IMR-90 (cell line): ENCODE results near the gene CD101. TPM values are rescaled to one million over a fixed set of nuclear protein-coding genes. Genes with fewer than 3 reads are reported as not detected.

ENCODE experiments used
- ATAC-seq: fragments of 200-7000 bp; cut with Tn5 transposase; 2 replicates; pipeline ENCODE4 v1.9.1; 2020; ENCODE audit warnings: low read depth, mild to moderate bottlenecking, moderate library complexity
- BruUV-seq: library from RNA; stranded (reverse); fragments of 400-500 nt; replicated peaks from 2 replicates; lab custom pipeline; 2021; lab: Mats Ljungman, UMichigan
- CTCF ChIA-PET: fragments of 300-600 bp; formaldehyde crosslinking; extraction: SDS; loops from one replicate; lab custom pipeline; 2021; ENCODE audit warnings: antibody characterized with exemption; lab: Yijun Ruan, JAX
- POLR2A ChIA-PET: fragments of 300-600 bp; sonication (Branson Sonifier 250); formaldehyde crosslinking; loops from one replicate; lab custom pipeline; 2022; ENCODE audit warnings: antibody characterized with exemption; ENCODE audit not compliant: unreplicated experiment; lab: Charles Lee
- DNase-seq: peaks from one replicate; pipeline ENCODE4 v3.0.0; 2013
- H2AFZ ChIP-seq: replicated peaks from 2 replicates; pipeline ENCODE3; 2013; ENCODE audit warnings: low read length, mild to moderate bottlenecking; ENCODE audit not compliant: poor library complexity
- H2AK5ac ChIP-seq: 2 replicates; pipeline ENCODE4 v1.6.1; 2013; ENCODE audit warnings: low read depth, low read length, inconsistent platforms
- H2AK9ac ChIP-seq: replicated peaks from 2 replicates; pipeline ENCODE3; 2013; ENCODE audit warnings: mild to moderate bottlenecking, low read depth, low read length, moderate library complexity; ENCODE audit not compliant: poor library complexity
- H2BK120ac ChIP-seq: 2 replicates; pipeline ENCODE4 v1.6.1; 2013; ENCODE audit warnings: low read depth, low read length, inconsistent platforms
- H2BK15ac ChIP-seq: 3 replicates; pipeline ENCODE4 v1.6.1; 2013; ENCODE audit warnings: low read depth, low read length, inconsistent platforms
- H2BK20ac ChIP-seq: 2 replicates; pipeline ENCODE4 v1.6.1; 2013; ENCODE audit warnings: low read depth, mild to moderate bottlenecking, inconsistent platforms, low read length, moderate library complexity
- H2BK5ac ChIP-seq: 2 replicates; pipeline ENCODE4 v1.6.1; 2013; ENCODE audit warnings: mild to moderate bottlenecking, low read depth, low read length, inconsistent platforms; ENCODE audit not compliant: poor library complexity, severe bottlenecking
- H3K14ac ChIP-seq: replicated peaks from 2 replicates; pipeline ENCODE4 v1.6.1; 2013; ENCODE audit warnings: low read depth, low read length, inconsistent platforms
- H3K18ac ChIP-seq: 2 replicates; pipeline ENCODE4 v1.6.1; 2013; ENCODE audit warnings: low read depth, low read length, control low read depth
- H3K23ac ChIP-seq: 2 replicates; pipeline ENCODE4 v1.6.1; 2013; ENCODE audit warnings: low read depth, low read length, inconsistent platforms
- H3K27ac ChIP-seq: 2 replicates; pipeline ENCODE4 v1.5.1; 2013; ENCODE audit warnings: mild to moderate bottlenecking, control low read depth, low read length; ENCODE audit not compliant: insufficient read depth
- H3K27me3 ChIP-seq: 2 replicates; pipeline ENCODE4 v1.6.1; 2013; ENCODE audit warnings: low read length; ENCODE audit not compliant: control insufficient read depth, insufficient read depth
- H3K36me3 ChIP-seq: 2 replicates; pipeline ENCODE4 v1.6.1; 2013; ENCODE audit warnings: low read length, mixed read lengths; ENCODE audit not compliant: control insufficient read depth, insufficient read depth
- H3K4ac ChIP-seq: 2 replicates; pipeline ENCODE4 v1.6.1; 2013; ENCODE audit warnings: low read depth, low read length, inconsistent platforms
- H3K4me1 ChIP-seq: 2 replicates; pipeline ENCODE4 v1.6.1; 2013; ENCODE audit warnings: low read length, mixed read lengths; ENCODE audit not compliant: control insufficient read depth, insufficient read depth
- H3K4me2 ChIP-seq: 2 replicates; pipeline ENCODE4 v1.6.1; 2013; ENCODE audit warnings: low read depth, mild to moderate bottlenecking, control low read depth, low read length, moderate library complexity
- H3K4me3 ChIP-seq: 2 replicates; pipeline ENCODE4 v1.5.1; 2013; ENCODE audit warnings: low read depth, mild to moderate bottlenecking, control low read depth, low read length, moderate library complexity; ENCODE audit not compliant: insufficient read depth
- H3K56ac ChIP-seq: 2 replicates; pipeline ENCODE4 v1.6.1; 2013; ENCODE audit warnings: low read length, inconsistent platforms; ENCODE audit not compliant: insufficient read depth; ENCODE audit errors: extremely low read depth
- H3K79me1 ChIP-seq, 2 experiments: 2 replicates each; pipeline ENCODE4 v1.6.1; 2013; ENCODE audit warnings: low read length in 2 of 2, inconsistent platforms in 1 of 2, low read depth in 1 of 2
- H3K9ac ChIP-seq: 2 replicates; pipeline ENCODE4 v1.6.1; 2013; ENCODE audit warnings: low read depth, low read length, control low read depth
- H3K9me1 ChIP-seq: 2 replicates; pipeline ENCODE4 v1.6.1; 2013; ENCODE audit warnings: low read length, inconsistent platforms; ENCODE audit not compliant: insufficient read depth
- H3K9me3 ChIP-seq: 2 replicates; pipeline ENCODE4 v1.6.1; 2013; ENCODE audit warnings: low read length; ENCODE audit not compliant: control insufficient read depth, insufficient read depth
- H4K20me1 ChIP-seq: 2 replicates; pipeline ENCODE4 v1.6.1; 2013; ENCODE audit warnings: low read length, inconsistent platforms; ENCODE audit not compliant: insufficient read depth
- H4K5ac ChIP-seq: 2 replicates; pipeline ENCODE4 v1.6.1; 2013; ENCODE audit warnings: mild to moderate bottlenecking, low read depth, low read length, control low read depth
- H4K8ac ChIP-seq, 2 experiments: 2 replicates each; pipeline ENCODE4 v1.6.1; 2013; ENCODE audit warnings: low read depth in 2 of 2, low read length in 2 of 2, control low read depth in 1 of 2, inconsistent platforms in 1 of 2
- H4K91ac ChIP-seq: 2 replicates; pipeline ENCODE4 v1.6.1; 2013; ENCODE audit warnings: low read depth, low read length, inconsistent platforms; ENCODE audit not compliant: insufficient read depth
- BHLHE40 ChIP-seq: fragments of 150-350 bp; IDR thresholded peaks from 2 replicates; pipeline ENCODE4 v1.6.1; 2016; ENCODE audit warnings: mild to moderate bottlenecking, low read depth, low read length
- CTCF ChIP-seq: conservative IDR thresholded peaks from 2 replicates; pipeline ENCODE4 v1.5.1; 2012; ENCODE audit warnings: mild to moderate bottlenecking, low read depth, low read length, improper control_type of control experiment
- FOS ChIP-seq: fragments of 150-350 bp; IDR thresholded peaks from 2 replicates; pipeline ENCODE4 v1.6.1; 2016; ENCODE audit warnings: low read depth, low read length
- MAFK ChIP-seq: IDR thresholded peaks from 2 replicates; pipeline ENCODE4 v1.6.1; 2012; ENCODE audit warnings: low read depth, low read length, improper control_type of control experiment
- MXI1 ChIP-seq: IDR thresholded peaks from 2 replicates; pipeline ENCODE4 v1.6.1; 2012; ENCODE audit warnings: low read depth, mild to moderate bottlenecking, low read length, moderate library complexity, borderline replicate concordance
- NFE2L2 ChIP-seq: fragments of 150-350 bp; IDR thresholded peaks from 2 replicates; pipeline ENCODE4 v1.6.1; 2016; ENCODE audit warnings: low read depth, mild to moderate bottlenecking, low read length
- POLR2A ChIP-seq: IDR thresholded peaks from 2 replicates; pipeline ENCODE4 v1.6.1; 2012; ENCODE audit warnings: mild to moderate bottlenecking, low read depth, low read length
- RAD21 ChIP-seq: IDR thresholded peaks from 2 replicates; pipeline ENCODE4 v1.6.1; 2012; ENCODE audit warnings: low read length, improper control_type of control experiment
- RCOR1 ChIP-seq: IDR thresholded peaks from 2 replicates; pipeline ENCODE4 v1.6.1; 2012; ENCODE audit warnings: mild to moderate bottlenecking, low read length, improper control_type of control experiment; ENCODE audit not compliant: insufficient replicate concordance
- USF2 ChIP-seq: fragments of 150-350 bp; IDR thresholded peaks from 2 replicates; pipeline ENCODE4 v1.6.1; 2017; ENCODE audit warnings: mild to moderate bottlenecking, antibody characterized with exemption, low read length, low read depth
- WGBS, 2 experiments: methylation state at CpG; one replicate each; pipeline versions ENCODE4 v1.1.5 to v1.1.7; 2013; ENCODE audit warnings: missing lambda C conversion rate in 2 of 2; ENCODE audit not compliant: insufficient read length in 1 of 2; ENCODE audit errors: extremely low coverage in 2 of 2; 5-methylcytosine and 5-hydroxymethylcytosine counted together
- dilution Hi-C: fragments of 300-500 bp; cut with HindIII; formaldehyde crosslinking; loops from one replicate; pipeline ENCODE4 v1.14.3; 2018; ENCODE audit warnings: low sequenced_read_pairs; ENCODE audit not compliant: unreplicated experiment
- in situ Hi-C: fragments of 300-500 bp; cut with MboI; formaldehyde crosslinking; loops from 3 replicates; pipeline ENCODE4 v1.14.3; 2019; ENCODE audit warnings: low sequenced_read_pairs, inconsistent platforms, mixed read lengths
- intact Hi-C: fragments of 100-400 bp; cut with micrococcal nuclease; formaldehyde crosslinking; loops from 2 replicates; pipeline ENCODE4 v1.10.0; 2022
- polyA plus RNA-seq, 3 experiments: library from polyadenylated mRNA; depleted of rRNA; stranded (reverse); fragments of >200 nt; gene quantifications; 2 replicates each; pipeline ENCODE4 v1.2.3, GENCODE V29; 2012; ENCODE audit warnings: low replicate concordance in 1 of 3
- total RNA-seq: library from RNA; depleted of rRNA; stranded (reverse); fragments of >200 nt; gene quantifications from 2 replicates; pipeline ENCODE4 v1.2.3, GENCODE V29; 2012

Gene CD101
- total and polyA plus RNA-seq, 2 of the 4 experiments (the other 2 are of a cell fraction) = not detected

DNA sequence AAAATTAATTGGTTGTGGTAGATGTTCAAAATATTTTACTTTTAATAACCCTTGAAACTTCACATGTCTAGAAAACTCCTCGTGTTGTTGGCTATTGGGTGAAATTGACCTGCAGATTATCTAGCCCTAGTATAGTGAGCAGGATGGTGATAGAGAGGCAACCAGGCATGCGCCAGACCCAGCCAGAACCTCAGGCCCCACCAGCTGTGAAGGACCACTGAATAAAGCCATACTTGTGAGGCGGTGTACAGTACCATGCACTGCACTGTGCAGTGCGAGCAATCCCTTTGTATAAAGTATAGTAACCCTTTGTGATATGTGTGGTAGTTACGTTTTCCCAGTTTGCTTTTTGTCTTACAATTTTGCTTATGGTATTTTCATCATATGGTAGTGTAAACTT lies 67.0 kb downstream of the CD101 start:
- in situ Hi-C loops = no loop called here
- POLR2A ChIA-PET = no interaction called here
- WGBS, 2 experiments = 100% methylated on average over 1 of the region's 5 CpGs; no CpG with 5 or more reads in 1 of the 2 experiments

More for the DNA sequence above, 67.0 kb downstream of the CD101 start:
- Histone ChIP-seq H4K5ac (no peak overlapping the region), H3K79me1 (peaks cover 9% of the 10 kb centered on the region in 2 experiments; a peak in 2 of 4 replicates), H4K20me1 (no peaks in the 10 kb centered on the region), H3K27ac (no peak overlapping the region), H2BK120ac (no peak overlapping the region), H3K9me1 (no peaks in the 10 kb centered on the region; the same call in 1 of the 2 replicates), H3K36me3 (no peaks in the 10 kb centered on the region; the same call in 1 of the 2 replicates), H3K56ac (no peak overlapping the region), H2AK9ac (no peak overlapping the region), H3K23ac (no peak overlapping the region), H3K4me3 (no peak overlapping the region), H3K9ac (no peak overlapping the region; the same call in 1 of the 2 replicates), H3K4ac (no peak overlapping the region), H2AK5ac (no peak overlapping the region), H2BK20ac (no peak overlapping the region), H4K91ac (no peak overlapping the region), H4K8ac (no peak overlapping the region; a peak in 1 of 4 replicates), H2BK15ac (no peak overlapping the region), H3K9me3 (no peaks in the 10 kb centered on the region), H3K14ac (no peak overlapping the region), H3K4me1 (no peaks in the 10 kb centered on the region), H2AFZ (no peak overlapping the region), H2BK5ac (no peak overlapping the region), H3K18ac (no peak overlapping the region), H3K4me2 (no peak overlapping the region), H3K27me3 (no peaks in the 10 kb centered on the region)
- CTCF ChIA-PET = interaction anchor here (0.5 to 4.4 kb wide), 12 partner anchors 14 to 1246 kb away, joined by 3 to 43 read pairs (median 4); no protein-coding TSS in a partner anchor
- BruUV-seq = no TSS peak
- TF ChIP-seq FOS (no peak), USF2 (no peak), MXI1 (no peak), RAD21 (no peak), NFE2L2 (no peak), MAFK (no peak), BHLHE40 (no peak), RCOR1 (no peak), POLR2A (no peak), CTCF (no peak)
- ATAC-seq (no peak), DNase-seq (no peak)
- intact Hi-C loops (loop anchor here (1.0 to 10.0 kb wide), 7 partner anchors 52 to 856 kb away; partner anchors contain the start of genes GDAP2, TRIM45 and WDR3), dilution Hi-C loops (no loop called here)
